C1 segment of cervical spinal cord (tissue), 14 donors: ENCODE data around the gene PIPOX.

Experiments used
- DNase-seq, 14 donors: peaks; one replicate each; lab custom pipeline; 2025; lab: John Stamatoyannopoulos, UW

The PIPOX gene

GRCh38 chr17:29096094-29096493 is 53.2 kb downstream of the PIPOX start:
- peak in 1 of 14 donors; percentile 68 for DNase-seq

GRCh38 chr17:29099527-29099926 is 56.6 kb downstream of the PIPOX start:
- no peak for DNase-seq

GRCh38 chr17:29100296-29100695 is 57.4 kb downstream of the PIPOX start:
- no peak for DNase-seq

- DNase-seq, result no peak
Observed at GRCh38 chr17:29102046-29102445, 59.1 kb downstream of the PIPOX start.

- no peak for DNase-seq
Observed at GRCh38 chr17:29102741-29103181, 59.8 kb downstream of the PIPOX start.

- no peak for DNase-seq
Observed at GRCh38 chr17:29103341-29103740, 60.4 kb downstream of the PIPOX start.
